ENCODE results near the gene LRRN3. TPM values are rescaled to one million over a fixed set of nuclear protein-coding genes. Genes with fewer than 3 reads are reported as not detected.

LRRN3 gene
- total and polyA plus RNA-seq, 2 of the 8 experiments (the other 6 are each of a cell fraction or from before 2014, with no cell fraction given), result 0.20 to 0.32 TPM

DNA sequence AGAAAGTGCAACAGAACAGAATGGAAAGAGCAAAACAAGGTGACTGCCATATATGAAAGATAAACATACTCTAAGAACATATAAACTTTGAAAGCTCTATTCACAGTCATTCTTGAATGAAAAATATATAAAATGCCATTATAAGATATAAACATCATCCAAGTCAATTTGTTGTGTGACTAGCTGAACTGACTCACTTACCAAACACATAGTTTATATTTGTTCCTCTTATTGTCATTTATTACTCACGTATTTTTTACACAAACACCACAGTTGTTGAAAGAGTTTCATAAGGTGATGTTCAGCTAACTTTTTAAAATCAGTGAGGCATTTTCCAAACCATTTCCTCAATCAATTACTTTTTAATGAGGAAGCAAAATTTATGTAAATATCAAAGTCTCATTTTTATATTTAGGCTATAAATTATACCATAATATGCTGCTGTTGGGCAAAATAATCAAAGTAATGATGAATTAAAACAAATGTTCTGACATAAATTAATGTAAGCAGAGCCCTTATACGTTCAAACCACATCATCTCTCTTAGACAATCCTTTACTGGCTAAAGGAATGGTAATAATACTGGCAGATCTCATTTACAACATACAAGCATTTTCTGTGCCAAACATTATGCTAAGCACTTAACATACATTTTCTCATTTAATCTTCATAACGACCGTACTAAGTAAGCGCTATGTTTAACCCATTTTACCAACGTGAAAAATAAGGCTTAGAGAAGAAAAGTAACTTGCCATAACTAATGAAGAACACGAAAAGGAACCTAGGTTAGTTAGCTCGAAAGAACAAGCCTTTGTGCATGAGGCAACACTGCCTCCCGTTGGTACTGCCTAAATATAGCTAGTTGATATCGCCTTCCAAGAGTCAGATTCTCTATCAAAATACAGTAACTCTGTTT lies 7.3 kb downstream of the LRRN3 start:
- WGBS, 2 experiments (ENCODE audit: extremely low coverage in 1 of 2, insufficient coverage in 1 of 2, insufficient read length in 1 of 2, insufficient replicate concordance in 2 of 2, low coverage in 1 of 2, low lambda C conversion rate in 2 of 2, missing lambda C conversion rate in 1 of 2), result 20% methylated on average over 10 of the region's 10 CpGs; no CpG with 5 or more reads in 1 of the 2 experiments

More for the DNA sequence above, 7.3 kb downstream of the LRRN3 start:
- Histone ChIP-seq H3K36me3 (ENCODE audit: control insufficient read depth in 2 of 4, insufficient read depth in 4 of 4, low read length in 3 of 4) (no peaks in the 10 kb centered on the region), H2AFZ (ENCODE audit: low read length) (no peak overlapping the region), H3K4me2 (ENCODE audit: insufficient read depth in 1 of 2, low read depth in 2 of 2, low read length in 2 of 2) (no peak overlapping the region), H3K27ac (ENCODE audit: low read depth, low read length) (no peak overlapping the region), H2BK15ac (ENCODE audit: low read length) (no peak overlapping the region), H4K5ac (ENCODE audit: insufficient read length, low read depth, low read length) (peak overlapping the region; percentile 28), H2AK5ac (ENCODE audit: low read depth, low read length) (no peak overlapping the region), H3K23me2 (ENCODE audit: low read depth, low read length) (no peaks in the 10 kb centered on the region), H3K4ac (replicated peaks; ENCODE audit: insufficient read length, low read depth, low read length) (no peak overlapping the region), H2BK12ac (ENCODE audit: low read depth, low read length) (no peak overlapping the region), H2BK5ac (ENCODE audit: low read depth, low read length) (no peak overlapping the region), H3K4me1 (replicated peaks in 1 of 4; ENCODE audit: control insufficient read depth in 3 of 4, insufficient read depth in 4 of 4, low read length in 3 of 4) (peaks cover 0 to 17% (median 5%) of the 10 kb centered on the region in 4 experiments; a peak in 5 of 7 replicates), H3K23ac (ENCODE audit: insufficient read length) (no peak overlapping the region), H3K18ac (ENCODE audit: extremely low read depth, low read length) (no peak overlapping the region; the same call in 1 of the 2 replicates), H3K79me1 (ENCODE audit: low read depth, low read length) (no peaks in the 10 kb centered on the region), H2BK20ac (ENCODE audit: low read length) (no peak overlapping the region), H2BK120ac (replicated peaks; ENCODE audit: low read depth, low read length) (no peak overlapping the region), H4K20me1 (replicated peaks in 1 of 2; ENCODE audit: control insufficient read depth in 1 of 2, insufficient read depth in 2 of 2, low read length in 2 of 2) (no peaks in the 10 kb centered on the region), H3K56ac (replicated peaks; ENCODE audit: insufficient read length, low read depth, low read length) (no peak overlapping the region), H3K27me3 (replicated peaks in 1 of 4; ENCODE audit: control insufficient read depth in 3 of 4, extremely low read depth in 1 of 4, insufficient read depth in 3 of 4, low read length in 3 of 4) (no peaks in the 10 kb centered on the region), H3K9ac (replicated peaks in 1 of 4; ENCODE audit: extremely low read depth in 1 of 4, low read depth in 3 of 4, low read length in 3 of 4) (no peak overlapping the region), H4K8ac (ENCODE audit: extremely low read depth, insufficient read depth, low read length) (no peak overlapping the region), H3K79me2 (ENCODE audit: control insufficient read depth in 1 of 2, insufficient read depth in 2 of 2, low read length in 2 of 2) (no peaks in the 10 kb centered on the region), H3K9me3 (ENCODE audit: insufficient read depth in 2 of 2, low read depth in 1 of 2, low read length in 1 of 2) (no peaks in the 10 kb centered on the region), H3K4me3 (ENCODE audit: extremely low read depth in 1 of 4, insufficient read depth in 2 of 4, low read depth in 3 of 4, low read length in 4 of 4) (no peak overlapping the region; a peak in 1 of 8 replicates), H3K14ac (ENCODE audit: insufficient read length) (no peak overlapping the region), H4K91ac (replicated peaks; ENCODE audit: insufficient read length, low read length) (no peak overlapping the region)
- DNase-seq (ENCODE audit: low read depth in 1 of 2, low spot score in 2 of 2) (no peak), FAIRE-seq (peak; percentile 87)
- ChIA-PET POLR2A (ENCODE audit: partially characterized antibody) (interaction anchor here (0.7 to 1.4 kb wide), 2 partner anchors 463 to 862 kb away, joined by 3 read pairs; no protein-coding TSS in a partner anchor), CTCF (ENCODE audit: partially characterized antibody) (interaction anchor here (0.6 to 1.9 kb wide), 23 partner anchors 12 to 1910 kb away, joined by 3 to 11 read pairs (median 4); no protein-coding TSS in a partner anchor)
- TF ChIP-seq RAD21 (IDR thresholded peaks at IDR 0.05 in 1 of 2, conservative IDR thresholded peaks at IDR 0.05 in 1 of 2; ENCODE audit: low read depth in 2 of 2, low read length in 2 of 2), result peak; percentile 94 to 95
- no peak for TF ChIP-seq TEAD4 (IDR thresholded peaks at IDR 0.05; ENCODE audit: low read depth, low read length)
- TF ChIP-seq, protein P1, sequence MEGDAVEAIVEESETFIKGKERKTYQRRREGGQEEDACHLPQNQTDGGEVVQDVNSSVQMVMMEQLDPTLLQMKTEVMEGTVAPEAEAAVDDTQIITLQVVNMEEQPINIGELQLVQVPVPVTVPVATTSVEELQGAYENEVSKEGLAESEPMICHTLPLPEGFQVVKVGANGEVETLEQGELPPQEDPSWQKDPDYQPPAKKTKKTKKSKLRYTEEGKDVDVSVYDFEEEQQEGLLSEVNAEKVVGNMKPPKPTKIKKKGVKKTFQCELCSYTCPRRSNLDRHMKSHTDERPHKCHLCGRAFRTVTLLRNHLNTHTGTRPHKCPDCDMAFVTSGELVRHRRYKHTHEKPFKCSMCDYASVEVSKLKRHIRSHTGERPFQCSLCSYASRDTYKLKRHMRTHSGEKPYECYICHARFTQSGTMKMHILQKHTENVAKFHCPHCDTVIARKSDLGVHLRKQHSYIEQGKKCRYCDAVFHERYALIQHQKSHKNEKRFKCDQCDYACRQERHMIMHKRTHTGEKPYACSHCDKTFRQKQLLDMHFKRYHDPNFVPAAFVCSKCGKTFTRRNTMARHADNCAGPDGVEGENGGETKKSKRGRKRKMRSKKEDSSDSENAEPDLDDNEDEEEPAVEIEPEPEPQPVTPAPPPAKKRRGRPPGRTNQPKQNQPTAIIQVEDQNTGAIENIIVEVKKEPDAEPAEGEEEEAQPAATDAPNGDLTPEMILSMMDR (IDR thresholded peaks at IDR 0.05; ENCODE audit: control extremely low read depth in 1 of 3, insufficient read depth in 1 of 3, low read depth in 1 of 3, low read length in 3 of 3), result peak in 2 of 3 experiments; percentile 69 to 88; a peak in 3 of 4 replicates
- TF ChIP-seq TAF7 (optimal IDR thresholded peaks at IDR 0.05; ENCODE audit: borderline replicate concordance, low read depth, low read length), result no peak

All from H1 (cell line).